ENCODE measurements around the gene C13orf46.

C13orf46 gene

GRCh38 chr13:113950451-113951245, 23.2 kb downstream of the C13orf46 start:
- no peak for TF ChIP-seq CTCF (conservative IDR thresholded peaks at IDR 0.05; ENCODE audit: control insufficient read depth, insufficient read depth, low read depth, low read length)
- no peak overlapping the region for H3K4me3 ChIP-seq (ENCODE audit: control insufficient read depth, low read depth, low read length)
- no peak for DNase-seq (ENCODE audit: low read depth)

- TF ChIP-seq CTCF (conservative IDR thresholded peaks at IDR 0.05; ENCODE audit: control insufficient read depth, insufficient read depth, low read depth, low read length): no peak
- no peak overlapping the region for H3K4me3 ChIP-seq (ENCODE audit: control insufficient read depth, low read depth, low read length)
- no peak for DNase-seq (ENCODE audit: low read depth)
These were observed 24.3 kb downstream of the C13orf46 start for GRCh38 chr13:113949546-113949945.

- H3K4me3 ChIP-seq (ENCODE audit: control insufficient read depth, low read depth, low read length): no peak overlapping the region
- DNase-seq (ENCODE audit: low read depth): no peak
- no peak for TF ChIP-seq CTCF (conservative IDR thresholded peaks at IDR 0.05; ENCODE audit: control insufficient read depth, insufficient read depth, low read depth, low read length)
These were observed 25.7 kb downstream of the C13orf46 start for GRCh38 chr13:113948034-113948742.

- H3K4me3 ChIP-seq (ENCODE audit: control insufficient read depth, low read depth, low read length): no peak overlapping the region
- peak; percentile 74 for DNase-seq (ENCODE audit: low read depth)
- TF ChIP-seq CTCF (conservative IDR thresholded peaks at IDR 0.05; ENCODE audit: control insufficient read depth, insufficient read depth, low read depth, low read length): peak; percentile 92
These were observed 26.4 kb downstream of the C13orf46 start for GRCh38 chr13:113947311-113948033.

- H3K4me3 ChIP-seq (ENCODE audit: control insufficient read depth, low read depth, low read length): no peak overlapping the region
- DNase-seq (ENCODE audit: low read depth): no peak
- no peak for TF ChIP-seq CTCF (conservative IDR thresholded peaks at IDR 0.05; ENCODE audit: control insufficient read depth, insufficient read depth, low read depth, low read length)
These were observed 27.3 kb downstream of the C13orf46 start for GRCh38 chr13:113946409-113947181.

- H3K4me3 ChIP-seq (ENCODE audit: control insufficient read depth, low read depth, low read length): no peak overlapping the region
- no peak for TF ChIP-seq CTCF (conservative IDR thresholded peaks at IDR 0.05; ENCODE audit: control insufficient read depth, insufficient read depth, low read depth, low read length)
- DNase-seq (ENCODE audit: low read depth): no peak
These were observed 27.9 kb downstream of the C13orf46 start for GRCh38 chr13:113945857-113946408.

Data from fibroblast of mammary gland (primary cell).